SK-N-SH treated with all-trans-retinoic acid at 6 μM for 48 hours (cell line): Measurements from ENCODE around the gene HOXC5.

ENCODE experiments used
- ARNTL ChIP-seq: fragments of 450-650 bp; formaldehyde crosslinking; IDR thresholded peaks from 2 replicates; pipeline ENCODE4 v1.5.0; 2020; ENCODE audit warnings: low read depth, mild to moderate bottlenecking, moderate library complexity, borderline replicate concordance
- CSDC2 ChIP-seq: fragments of 250-450 bp; sonication (Bioruptor Pico); IDR thresholded peaks from 2 replicates; pipeline ENCODE4 v1.5.0; 2020; ENCODE audit warnings: mild to moderate bottlenecking, moderate library complexity
- ESRRG ChIP-seq: fragments of 250-450 bp; sonication (Bioruptor Pico); IDR thresholded peaks from 2 replicates; pipeline ENCODE4 v1.6.1; 2021; ENCODE audit warnings: mild to moderate bottlenecking
- OSR1 ChIP-seq: fragments of 250-450 bp; sonication (Bioruptor Pico); IDR thresholded peaks from 2 replicates; pipeline ENCODE4 v1.8.0; 2022; ENCODE audit warnings: moderate library complexity, mild to moderate bottlenecking, inconsistent platforms
- PPARA ChIP-seq: fragments of 250-450 bp; sonication (Bioruptor Pico); IDR thresholded peaks from 2 replicates; pipeline ENCODE4 v1.5.0; 2020; ENCODE audit warnings: mild to moderate bottlenecking, borderline replicate concordance
- RARB ChIP-seq: fragments of 250-450 bp; sonication (Bioruptor Pico); IDR thresholded peaks from 2 replicates; pipeline ENCODE4 v1.8.0; 2021; ENCODE audit warnings: mild to moderate bottlenecking, moderate library complexity
- SNAI2 ChIP-seq: fragments of 250-450 bp; sonication (Bioruptor Pico); IDR thresholded peaks from 2 replicates; pipeline ENCODE4 v1.5.0; 2020; ENCODE audit warnings: mild to moderate bottlenecking, moderate library complexity
- ZC3H10 ChIP-seq: fragments of 250-450 bp; sonication (Bioruptor Pico); IDR thresholded peaks from 2 replicates; pipeline ENCODE4 v1.5.1; 2021; ENCODE audit warnings: mild to moderate bottlenecking, moderate library complexity
- ZNF70 ChIP-seq: fragments of 450-650 bp; formaldehyde crosslinking; IDR thresholded peaks from 2 replicates; pipeline ENCODE4 v1.5.0; 2020; ENCODE audit warnings: mild to moderate bottlenecking, moderate library complexity
- TF ChIP-seq, protein P1 (sequence below): fragments of 250-450 bp; sonication (Bioruptor Pico); IDR thresholded peaks from 2 replicates; pipeline ENCODE4 v1.8.0; 2020; ENCODE audit warnings: mild to moderate bottlenecking, moderate library complexity, borderline replicate concordance
- TF ChIP-seq, protein P2 (sequence below): fragments of 250-450 bp; sonication (Bioruptor Pico); IDR thresholded peaks from 2 replicates; pipeline ENCODE4 v1.8.0; 2021; ENCODE audit warnings: low read depth, mild to moderate bottlenecking, moderate library complexity, borderline replicate concordance

- no peak for TF ChIP-seq OSR1 (CRISPR knock-in tag)
- TF ChIP-seq, protein P1, sequence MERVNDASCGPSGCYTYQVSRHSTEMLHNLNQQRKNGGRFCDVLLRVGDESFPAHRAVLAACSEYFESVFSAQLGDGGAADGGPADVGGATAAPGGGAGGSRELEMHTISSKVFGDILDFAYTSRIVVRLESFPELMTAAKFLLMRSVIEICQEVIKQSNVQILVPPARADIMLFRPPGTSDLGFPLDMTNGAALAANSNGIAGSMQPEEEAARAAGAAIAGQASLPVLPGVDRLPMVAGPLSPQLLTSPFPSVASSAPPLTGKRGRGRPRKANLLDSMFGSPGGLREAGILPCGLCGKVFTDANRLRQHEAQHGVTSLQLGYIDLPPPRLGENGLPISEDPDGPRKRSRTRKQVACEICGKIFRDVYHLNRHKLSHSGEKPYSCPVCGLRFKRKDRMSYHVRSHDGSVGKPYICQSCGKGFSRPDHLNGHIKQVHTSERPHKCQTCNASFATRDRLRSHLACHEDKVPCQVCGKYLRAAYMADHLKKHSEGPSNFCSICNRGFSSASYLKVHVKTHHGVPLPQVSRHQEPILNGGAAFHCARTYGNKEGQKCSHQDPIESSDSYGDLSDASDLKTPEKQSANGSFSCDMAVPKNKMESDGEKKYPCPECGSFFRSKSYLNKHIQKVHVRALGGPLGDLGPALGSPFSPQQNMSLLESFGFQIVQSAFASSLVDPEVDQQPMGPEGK (CRISPR knock-in tag), result no peak
- TF ChIP-seq SNAI2 (CRISPR knock-in tag), result no peak
- TF ChIP-seq ARNTL (CRISPR knock-in tag), result no peak
- TF ChIP-seq, protein P2, sequence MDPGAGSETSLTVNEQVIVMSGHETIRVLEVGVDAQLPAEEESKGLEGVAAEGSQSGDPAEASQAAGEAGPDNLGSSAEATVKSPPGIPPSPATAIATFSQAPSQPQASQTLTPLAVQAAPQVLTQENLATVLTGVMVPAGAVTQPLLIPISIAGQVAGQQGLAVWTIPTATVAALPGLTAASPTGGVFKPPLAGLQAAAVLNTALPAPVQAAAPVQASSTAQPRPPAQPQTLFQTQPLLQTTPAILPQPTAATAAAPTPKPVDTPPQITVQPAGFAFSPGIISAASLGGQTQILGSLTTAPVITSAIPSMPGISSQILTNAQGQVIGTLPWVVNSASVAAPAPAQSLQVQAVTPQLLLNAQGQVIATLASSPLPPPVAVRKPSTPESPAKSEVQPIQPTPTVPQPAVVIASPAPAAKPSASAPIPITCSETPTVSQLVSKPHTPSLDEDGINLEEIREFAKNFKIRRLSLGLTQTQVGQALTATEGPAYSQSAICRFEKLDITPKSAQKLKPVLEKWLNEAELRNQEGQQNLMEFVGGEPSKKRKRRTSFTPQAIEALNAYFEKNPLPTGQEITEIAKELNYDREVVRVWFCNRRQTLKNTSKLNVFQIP (CRISPR knock-in tag), result no peak
- no peak for TF ChIP-seq ESRRG (CRISPR knock-in tag)
- no peak for TF ChIP-seq RARB (CRISPR knock-in tag)
- no peak for TF ChIP-seq PPARA
- TF ChIP-seq ZNF70 (CRISPR knock-in tag), result no peak
- no peak for TF ChIP-seq CSDC2 (CRISPR knock-in tag)
- no peak for TF ChIP-seq ZC3H10 (CRISPR knock-in tag)
These were observed 45.0 kb upstream of the HOXC5 start for GRCh38 chr12:53987787-53988230.
